ENCODE results near the gene GRIK5.

Gene GRIK5

GRCh38 chr19:41987141-41987860 is 82.7 kb downstream of the GRIK5 start:
- DNase-seq (ENCODE audit: insufficient read length, low spot score) (no peak), FAIRE-seq (no peak)
- TF ChIP-seq POLR2AphosphoS5 (IDR thresholded peaks at IDR 0.05; ENCODE audit: low read depth, low read length): no peak

- no peak for FAIRE-seq
- DNase-seq (ENCODE audit: insufficient read length, low spot score): no peak
- TF ChIP-seq POU2F2 (IDR thresholded peaks at IDR 0.05; ENCODE audit: low read depth, low read length): no peak
- no peak for TF ChIP-seq SPI1 (IDR thresholded peaks at IDR 0.05; ENCODE audit: low read depth, low read length)
- no peak for TF ChIP-seq POLR2AphosphoS5 (IDR thresholded peaks at IDR 0.05; ENCODE audit: low read depth, low read length)
- no peak for TF ChIP-seq POLR2A (IDR thresholded peaks at IDR 0.05; ENCODE audit: low read depth, low read length)
- no peak for TF ChIP-seq TAF1 (IDR thresholded peaks at IDR 0.05; ENCODE audit: low read depth, low read length)
- TF ChIP-seq PAX5 (IDR thresholded peaks at IDR 0.05; ENCODE audit: insufficient read depth, low read length, severe bottlenecking): no peak
Measured at GRCh38 chr19:41984961-41985360, 85.0 kb downstream of the GRIK5 start.

DNA sequence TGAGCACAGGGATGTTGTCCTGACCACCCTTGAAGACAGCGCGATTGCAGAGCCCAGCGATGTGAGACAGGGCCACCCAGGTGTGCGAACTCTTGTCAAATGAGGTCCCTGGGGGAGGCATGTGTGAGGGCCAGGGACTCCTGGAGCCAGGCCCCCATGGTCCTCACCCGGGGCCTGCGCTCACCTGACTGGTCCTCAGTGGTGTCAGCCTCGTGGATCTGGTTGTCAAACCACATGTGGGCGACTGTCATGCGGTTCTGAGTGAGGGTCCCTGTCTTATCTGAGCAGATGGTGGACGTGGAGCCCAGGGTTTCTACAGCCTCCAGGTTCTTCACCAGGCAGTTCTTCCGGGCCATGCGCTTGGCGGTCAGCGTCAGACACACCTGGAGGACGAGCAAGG is 88.3 kb downstream of the GRIK5 start:
- FAIRE-seq: no peak
- no peak for TF ChIP-seq PAX5 (IDR thresholded peaks at IDR 0.05; ENCODE audit: insufficient read depth, low read length, severe bottlenecking)
- TF ChIP-seq TAF1 (IDR thresholded peaks at IDR 0.05; ENCODE audit: low read depth, low read length): no peak
- no peak for TF ChIP-seq POU2F2 (IDR thresholded peaks at IDR 0.05; ENCODE audit: low read depth, low read length)
- no peak for TF ChIP-seq POLR2AphosphoS5 (IDR thresholded peaks at IDR 0.05; ENCODE audit: low read depth, low read length)
- TF ChIP-seq SPI1 (IDR thresholded peaks at IDR 0.05; ENCODE audit: low read depth, low read length): no peak
- no peak for TF ChIP-seq POLR2A (IDR thresholded peaks at IDR 0.05; ENCODE audit: low read depth, low read length)

GRCh38 chr19:41978470-41978869 is 91.5 kb downstream of the GRIK5 start:
- FAIRE-seq (no peak), DNase-seq (ENCODE audit: insufficient read length, low spot score) (no peak)

More for the DNA sequence above, 88.3 kb downstream of the GRIK5 start:
- no peak for DNase-seq (ENCODE audit: insufficient read length, low spot score)

DNA sequence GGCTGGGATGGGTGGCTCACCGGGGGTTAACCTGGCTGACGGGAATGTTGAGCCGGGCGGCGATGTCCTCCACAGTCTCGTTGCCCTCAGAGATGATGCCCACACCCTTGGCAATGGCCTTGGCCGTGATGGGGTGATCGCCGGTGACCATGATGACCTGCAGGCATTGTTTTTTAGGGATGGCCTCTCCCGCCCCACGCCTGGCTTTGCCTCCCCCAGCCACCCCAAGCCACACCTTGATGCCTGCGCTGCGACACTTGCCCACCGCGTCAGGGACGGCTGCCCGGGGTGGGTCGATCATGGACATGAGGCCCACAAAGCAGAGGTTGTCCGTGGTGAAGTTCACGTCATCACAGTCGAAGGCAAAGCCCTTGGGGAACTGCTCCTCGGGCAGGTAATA is 92.1 kb downstream of the GRIK5 start:
- FAIRE-seq (no peak), DNase-seq (ENCODE audit: insufficient read length, low spot score) (no peak)
- no peak for TF ChIP-seq POLR2AphosphoS5 (IDR thresholded peaks at IDR 0.05; ENCODE audit: low read depth, low read length)
- no peak for TF ChIP-seq SPI1 (IDR thresholded peaks at IDR 0.05; ENCODE audit: low read depth, low read length)
- no peak for TF ChIP-seq PAX5 (IDR thresholded peaks at IDR 0.05; ENCODE audit: insufficient read depth, low read length, severe bottlenecking)
- no peak for TF ChIP-seq POU2F2 (IDR thresholded peaks at IDR 0.05; ENCODE audit: low read depth, low read length)
- no peak for TF ChIP-seq POLR2A (IDR thresholded peaks at IDR 0.05; ENCODE audit: low read depth, low read length)
- TF ChIP-seq TAF1 (IDR thresholded peaks at IDR 0.05; ENCODE audit: low read depth, low read length): no peak

More at GRCh38 chr19:41978470-41978869, 91.5 kb downstream of the GRIK5 start:
- TF ChIP-seq POLR2AphosphoS5 (IDR thresholded peaks at IDR 0.05; ENCODE audit: low read depth, low read length) (no peak), TAF1 (IDR thresholded peaks at IDR 0.05; ENCODE audit: low read depth, low read length) (no peak), SPI1 (IDR thresholded peaks at IDR 0.05; ENCODE audit: low read depth, low read length) (no peak), PAX5 (IDR thresholded peaks at IDR 0.05; ENCODE audit: insufficient read depth, low read length, severe bottlenecking) (no peak), POU2F2 (IDR thresholded peaks at IDR 0.05; ENCODE audit: low read depth, low read length) (no peak), POLR2A (IDR thresholded peaks at IDR 0.05; ENCODE audit: low read depth, low read length) (no peak)

DNA sequence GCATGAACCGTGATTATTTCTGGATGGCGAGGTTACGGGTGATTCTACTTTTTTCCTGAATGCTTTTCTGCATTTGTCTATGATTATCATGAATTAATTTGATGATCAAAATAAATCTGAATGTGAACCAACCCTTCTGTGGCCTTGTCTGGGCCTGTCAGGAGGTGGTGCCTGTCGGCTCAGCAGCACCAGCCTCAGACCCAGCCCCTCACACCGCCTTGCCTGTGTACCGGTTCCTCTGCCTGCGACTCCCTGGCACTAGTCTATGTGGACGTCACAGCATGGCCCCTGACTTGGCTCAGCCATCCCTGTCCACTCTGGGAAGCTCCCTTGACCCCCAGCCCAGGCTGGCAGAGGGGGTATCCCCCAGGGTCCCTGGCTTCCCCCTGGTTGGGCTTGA is 95.4 kb downstream of the GRIK5 start:
- FAIRE-seq (no peak), DNase-seq (ENCODE audit: insufficient read length, low spot score) (no peak)
- no peak for TF ChIP-seq SPI1 (IDR thresholded peaks at IDR 0.05; ENCODE audit: low read depth, low read length)

- no peak for DNase-seq (ENCODE audit: insufficient read length, low spot score)
- FAIRE-seq: no peak
- TF ChIP-seq POU2F2 (IDR thresholded peaks at IDR 0.05; ENCODE audit: low read depth, low read length) (no peak), POLR2AphosphoS5 (IDR thresholded peaks at IDR 0.05; ENCODE audit: low read depth, low read length) (no peak), POLR2A (IDR thresholded peaks at IDR 0.05; ENCODE audit: low read depth, low read length) (no peak), TAF1 (IDR thresholded peaks at IDR 0.05; ENCODE audit: low read depth, low read length) (no peak), PAX5 (IDR thresholded peaks at IDR 0.05; ENCODE audit: insufficient read depth, low read length, severe bottlenecking) (no peak)
Measured at GRCh38 chr19:41971363-41971762, 98.6 kb downstream of the GRIK5 start.

DNA sequence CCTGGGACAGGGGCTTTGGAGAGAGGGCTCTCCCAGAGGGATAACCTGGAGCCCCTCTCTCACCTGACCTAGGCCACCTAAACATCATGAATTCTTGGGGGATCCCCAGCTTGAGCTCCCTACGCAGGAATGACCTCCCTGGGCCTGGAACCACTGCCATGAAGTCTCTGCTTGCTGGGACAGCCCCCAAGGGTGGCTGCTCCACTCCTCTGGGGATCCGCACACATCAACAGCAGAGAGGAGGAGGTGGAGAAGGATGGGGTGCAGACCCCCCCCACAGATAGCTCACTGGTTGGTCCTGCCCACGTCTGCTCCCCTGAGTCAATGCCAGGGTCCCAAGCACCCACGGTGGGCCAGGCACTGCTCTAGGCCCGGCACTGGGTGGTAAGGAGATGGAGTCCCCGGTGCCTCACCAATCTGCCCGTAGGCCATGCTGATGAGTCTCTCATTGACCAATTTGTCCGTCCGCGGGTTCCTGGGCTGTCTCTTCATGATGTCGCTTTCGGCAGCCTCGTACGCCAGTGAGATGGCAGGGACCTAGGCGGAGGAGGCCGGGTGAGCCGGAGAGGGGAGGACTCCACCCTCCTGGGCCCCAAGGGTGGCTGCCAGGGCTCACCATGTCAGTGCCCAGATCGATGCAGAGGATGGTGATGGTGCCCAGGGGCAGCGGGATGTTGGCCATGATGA is 100.1 kb downstream of the GRIK5 start:
- no peak for DNase-seq (ENCODE audit: insufficient read length, low spot score)
- FAIRE-seq: no peak
- TF ChIP-seq SPI1 (IDR thresholded peaks at IDR 0.05; ENCODE audit: low read depth, low read length): no peak

- FAIRE-seq (no peak), DNase-seq (ENCODE audit: insufficient read length, low spot score) (no peak)
- TF ChIP-seq PAX5 (IDR thresholded peaks at IDR 0.05; ENCODE audit: insufficient read depth, low read length, severe bottlenecking) (no peak), POU2F2 (IDR thresholded peaks at IDR 0.05; ENCODE audit: low read depth, low read length) (no peak), SPI1 (IDR thresholded peaks at IDR 0.05; ENCODE audit: low read depth, low read length) (no peak), POLR2A (IDR thresholded peaks at IDR 0.05; ENCODE audit: low read depth, low read length) (no peak), POLR2AphosphoS5 (IDR thresholded peaks at IDR 0.05; ENCODE audit: low read depth, low read length) (no peak), TAF1 (IDR thresholded peaks at IDR 0.05; ENCODE audit: low read depth, low read length) (no peak)
Measured at GRCh38 chr19:41968751-41969595, 101.0 kb downstream of the GRIK5 start.

All from GM12891 (cell line).